GM21381 (cell line): ENCODE data around the gene HCST.
A peak's percentile ranks its signal among the peaks of the same experiment; 100 is the strongest.
"Not testable (repeated sequence)": the region's sequence is repeated elsewhere in the genome, so short reads cannot be mapped to it uniquely, and the experiment has no call there.

Experiments
- ATAC-seq: cut with Tn5 transposase; IDR thresholded peaks from one replicate; pipeline ENCODE4 v1.9.1; 2021; ENCODE audit warnings: mild to moderate bottlenecking, moderate library complexity; ENCODE audit not compliant: unreplicated experiment

HCST gene

GRCh38 chr19:35901854-35902661 is at the start of gene HCST:
HCST (plus strand) TSS chr19:35902529; CDS start chr19:35902594, 65 bp downstream.
- ATAC-seq, result no peak

GRCh38 chr19:35853038-35853756 is 49.1 kb upstream of the HCST start:
- no peak for ATAC-seq

- ATAC-seq, result no peak
Observed at GRCh38 chr19:35856546-35857149, 45.7 kb upstream of the HCST start, which contains the start of gene KIRREL2. KIRREL2 (plus strand) TSS chr19:35856911; CDS start chr19:35857120, 209 bp downstream.

GRCh38 chr19:35858311-35858710 is 44.0 kb upstream of the HCST start:
- ATAC-seq, result no peak

GRCh38 chr19:35859414-35859813 is 42.9 kb upstream of the HCST start:
- ATAC-seq, result no peak

GRCh38 chr19:35860436-35860817 is 41.9 kb upstream of the HCST start:
- ATAC-seq, result no peak

- no peak for ATAC-seq
Observed at GRCh38 chr19:35860818-35861639, 41.3 kb upstream of the HCST start.

GRCh38 chr19:35861640-35862160 is 40.6 kb upstream of the HCST start:
- ATAC-seq, result no peak

- ATAC-seq, result no peak
Observed at GRCh38 chr19:35862528-35862927, 39.8 kb upstream of the HCST start.

- ATAC-seq, result no peak
Observed at GRCh38 chr19:35863018-35863417, 39.3 kb upstream of the HCST start.

- ATAC-seq, result peak; percentile 63
Observed at GRCh38 chr19:35868172-35868822, 34.0 kb upstream of the HCST start, which contains the start of gene APLP1. APLP1 (plus strand) TSS chr19:35868574; CDS start chr19:35868637, 63 bp downstream.

- no peak for ATAC-seq
Observed at GRCh38 chr19:35868823-35869326, 33.5 kb upstream of the HCST start.

GRCh38 chr19:35869327-35870123 is 32.8 kb upstream of the HCST start:
- no peak for ATAC-seq

- not testable (repeated sequence) for ATAC-seq
Observed at GRCh38 chr19:35870124-35870736, 32.1 kb upstream of the HCST start.

GRCh38 chr19:35870798-35871197 is 31.5 kb upstream of the HCST start:
- ATAC-seq, result no peak

- ATAC-seq, result no peak
Observed at GRCh38 chr19:35871611-35872010, 30.7 kb upstream of the HCST start.

- ATAC-seq, result no peak
Observed at GRCh38 chr19:35872180-35872579, 30.1 kb upstream of the HCST start.

GRCh38 chr19:35874392-35874930 is 27.9 kb upstream of the HCST start:
- no peak for ATAC-seq
